HEK293 (cell line): Measurements from ENCODE around the gene ZNF423.

Source experiments
- CTCF ChIP-seq: fragments of 450-650 bp; formaldehyde crosslinking; IDR thresholded peaks from 2 replicates; pipeline ENCODE4 v1.5.1; 2016; ENCODE audit warnings: missing biosample characterization, missing genetic modification characterization
- PRDM10 ChIP-seq: fragments of 450-650 bp; formaldehyde crosslinking; IDR thresholded peaks from 2 replicates; pipeline ENCODE4 v1.5.1; 2016; ENCODE audit warnings: missing biosample characterization, missing genetic modification characterization
- PRDM6 ChIP-seq: fragments of 450-650 bp; formaldehyde crosslinking; IDR thresholded peaks from 2 replicates; pipeline ENCODE4 v1.5.1; 2017; ENCODE audit warnings: missing biosample characterization, missing genetic modification characterization
- TRIM28 ChIP-seq: IDR thresholded peaks from 2 replicates; pipeline ENCODE4 v1.6.1; 2011; ENCODE audit warnings: low read length, control low read depth, borderline replicate concordance
- ZBTB1 ChIP-seq: fragments of 450-650 bp; formaldehyde crosslinking; IDR thresholded peaks from 2 replicates; pipeline ENCODE4 v1.5.1; 2016; ENCODE audit warnings: missing biosample characterization, missing genetic modification characterization
- ZNF223 ChIP-seq: fragments of 450-650 bp; formaldehyde crosslinking; IDR thresholded peaks from 2 replicates; pipeline ENCODE4 v1.5.1; 2016; ENCODE audit warnings: missing biosample characterization, missing genetic modification characterization
- ZNF274 ChIP-seq, 2 experiments: fragments of 200-500 bp in 1 of 2; fragments of 450-650 bp in 1 of 2; sonication (Bioruptor generic) in 1 of 2; formaldehyde crosslinking in 1 of 2; IDR thresholded peaks; 2 replicates each; pipeline versions ENCODE4 v1.5.1 to v1.6.1; 2014 to 2016; ENCODE audit warnings: borderline replicate concordance in 1 of 2, inconsistent platforms in 1 of 2, low read length in 1 of 2, missing biosample characterization in 1 of 2, missing genetic modification characterization in 1 of 2
- ZNF292 ChIP-seq: fragments of 450-650 bp; formaldehyde crosslinking; IDR thresholded peaks from 2 replicates; pipeline ENCODE4 v1.5.1; 2016; ENCODE audit warnings: low read depth, missing biosample characterization, missing genetic modification characterization, borderline replicate concordance
- ZNF530 ChIP-seq: fragments of 450-650 bp; formaldehyde crosslinking; IDR thresholded peaks from 2 replicates; pipeline ENCODE4 v1.5.1; 2016; ENCODE audit warnings: low read depth, missing biosample characterization, missing genetic modification characterization
- ZNF658 ChIP-seq: fragments of 450-650 bp; formaldehyde crosslinking; IDR thresholded peaks from 2 replicates; pipeline ENCODE4; 2016; ENCODE audit warnings: missing biosample characterization, missing genetic modification characterization
- ZNF785 ChIP-seq: fragments of 450-650 bp; formaldehyde crosslinking; IDR thresholded peaks from 2 replicates; pipeline ENCODE4 v1.5.1; 2016; ENCODE audit warnings: missing biosample characterization, missing genetic modification characterization
- ZSCAN23 ChIP-seq: fragments of 450-650 bp; formaldehyde crosslinking; IDR thresholded peaks from 2 replicates; pipeline ENCODE4 v1.5.1; 2016; ENCODE audit warnings: missing biosample characterization, missing genetic modification characterization
- TF ChIP-seq, protein P1 (sequence below): fragments of 450-650 bp; formaldehyde crosslinking; IDR thresholded peaks from 2 replicates; pipeline ENCODE4 v1.5.1; 2016; ENCODE audit warnings: missing biosample characterization, missing genetic modification characterization, low read depth

DNA sequence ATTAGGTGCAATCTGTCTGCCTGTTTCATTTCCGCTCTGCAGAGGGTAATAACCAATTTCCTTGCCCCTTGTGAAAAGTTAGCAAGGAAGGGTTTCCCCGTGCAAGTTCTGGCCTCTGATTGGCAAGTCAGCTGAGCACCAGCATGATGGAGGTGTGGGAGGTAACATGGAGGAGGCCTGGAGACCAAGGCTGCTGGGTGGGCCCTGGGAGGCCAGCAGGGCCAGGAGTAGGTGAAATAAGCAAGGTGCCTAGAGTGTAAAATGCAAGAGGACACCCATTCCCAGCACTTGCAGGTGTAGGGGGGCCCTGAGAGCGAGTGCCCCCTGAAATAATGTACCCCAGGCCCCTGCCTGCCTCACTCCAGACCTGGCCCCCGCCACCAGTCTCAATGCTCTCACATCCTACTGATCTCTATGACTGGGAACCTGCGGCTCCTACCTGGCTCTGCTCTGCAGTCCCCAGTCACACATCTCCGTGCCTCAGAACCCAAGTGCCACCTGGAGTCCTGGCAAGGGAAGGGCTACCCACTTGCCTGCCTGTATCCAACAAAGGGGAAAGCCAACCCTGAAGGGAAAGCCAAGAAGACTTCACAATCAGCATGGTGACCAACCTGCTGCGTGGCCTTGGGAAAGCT is 366.1 kb downstream of the ZNF423 start:
- no peak for TF ChIP-seq ZNF658 (tag by site-specific recombination)
- TF ChIP-seq ZNF292 (tag by site-specific recombination) = no peak
- TF ChIP-seq, protein P1, sequence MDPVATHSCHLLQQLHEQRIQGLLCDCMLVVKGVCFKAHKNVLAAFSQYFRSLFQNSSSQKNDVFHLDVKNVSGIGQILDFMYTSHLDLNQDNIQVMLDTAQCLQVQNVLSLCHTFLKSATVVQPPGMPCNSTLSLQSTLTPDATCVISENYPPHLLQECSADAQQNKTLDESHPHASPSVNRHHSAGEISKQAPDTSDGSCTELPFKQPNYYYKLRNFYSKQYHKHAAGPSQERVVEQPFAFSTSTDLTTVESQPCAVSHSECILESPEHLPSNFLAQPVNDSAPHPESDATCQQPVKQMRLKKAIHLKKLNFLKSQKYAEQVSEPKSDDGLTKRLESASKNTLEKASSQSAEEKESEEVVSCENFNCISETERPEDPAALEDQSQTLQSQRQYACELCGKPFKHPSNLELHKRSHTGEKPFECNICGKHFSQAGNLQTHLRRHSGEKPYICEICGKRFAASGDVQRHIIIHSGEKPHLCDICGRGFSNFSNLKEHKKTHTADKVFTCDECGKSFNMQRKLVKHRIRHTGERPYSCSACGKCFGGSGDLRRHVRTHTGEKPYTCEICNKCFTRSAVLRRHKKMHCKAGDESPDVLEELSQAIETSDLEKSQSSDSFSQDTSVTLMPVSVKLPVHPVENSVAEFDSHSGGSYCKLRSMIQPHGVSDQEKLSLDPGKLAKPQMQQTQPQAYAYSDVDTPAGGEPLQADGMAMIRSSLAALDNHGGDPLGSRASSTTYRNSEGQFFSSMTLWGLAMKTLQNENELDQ (tag by site-specific recombination) = no peak
- TF ChIP-seq CTCF (tag by site-specific recombination) = no peak
- no peak for TF ChIP-seq PRDM6
- no peak for TF ChIP-seq ZSCAN23 (tag by site-specific recombination)
- TF ChIP-seq PRDM10 = no peak
- TF ChIP-seq ZNF530 (tag by site-specific recombination) = no peak
- TF ChIP-seq ZNF274 (IDR thresholded peaks at IDR 0.05; ENCODE audit: low read length) = no peak
- no peak for TF ChIP-seq ZNF274 (tag by site-specific recombination; IDR thresholded peaks at IDR 0.05; ENCODE audit: borderline replicate concordance)
- no peak for TF ChIP-seq TRIM28
- no peak for TF ChIP-seq ZNF223 (tag by site-specific recombination)
- no peak for TF ChIP-seq ZNF785
- no peak for TF ChIP-seq ZBTB1 (tag by site-specific recombination)
